Keratinocyte (primary cell): Measurements from ENCODE around the gene VNN1.

Experiments used
- EZH2 ChIP-seq: IDR thresholded peaks from one replicate; pipeline ENCODE4 v1.6.1; 2012; ENCODE audit warnings: inconsistent platforms, mild to moderate bottlenecking, low read length, moderate library complexity
- TF ChIP-seq, protein P1 (sequence below), 3 experiments: IDR thresholded peaks in 1 of 3; conservative IDR thresholded peaks in 1 of 3; optimal IDR thresholded peaks in 1 of 3; 2 replicates in 2 of 3; 3 replicates in 1 of 3; pipeline versions ENCODE3 to v1.5.1; 2011; ENCODE audit warnings: low read length in 3 of 3, mild to moderate bottlenecking in 3 of 3, moderate library complexity in 2 of 3, control low read depth in 1 of 3, inconsistent platforms in 1 of 3; ENCODE audit not compliant: insufficient read depth in 2 of 3; ENCODE audit errors: extremely low read depth in 1 of 3

DNA sequence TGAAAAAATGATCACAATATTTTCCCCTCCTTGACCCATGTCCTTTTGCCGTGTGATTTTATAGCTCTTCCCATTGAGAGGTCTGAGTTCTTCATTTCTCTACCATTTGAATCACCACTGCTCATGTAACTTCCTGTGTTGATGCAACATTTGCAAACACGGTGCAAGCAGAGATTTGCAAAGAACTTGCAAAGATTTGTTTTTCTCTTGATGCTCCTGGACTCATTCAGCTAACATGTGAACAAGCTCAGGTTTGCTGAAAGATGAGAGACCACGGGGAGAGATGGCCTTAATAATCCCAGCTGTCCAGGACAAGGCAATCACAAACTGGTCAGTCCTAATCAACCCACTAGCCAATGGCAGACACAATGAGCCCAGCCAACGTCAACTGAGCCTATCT, 35.3 kb upstream of the VNN1 start:
- TF ChIP-seq, protein P1, sequence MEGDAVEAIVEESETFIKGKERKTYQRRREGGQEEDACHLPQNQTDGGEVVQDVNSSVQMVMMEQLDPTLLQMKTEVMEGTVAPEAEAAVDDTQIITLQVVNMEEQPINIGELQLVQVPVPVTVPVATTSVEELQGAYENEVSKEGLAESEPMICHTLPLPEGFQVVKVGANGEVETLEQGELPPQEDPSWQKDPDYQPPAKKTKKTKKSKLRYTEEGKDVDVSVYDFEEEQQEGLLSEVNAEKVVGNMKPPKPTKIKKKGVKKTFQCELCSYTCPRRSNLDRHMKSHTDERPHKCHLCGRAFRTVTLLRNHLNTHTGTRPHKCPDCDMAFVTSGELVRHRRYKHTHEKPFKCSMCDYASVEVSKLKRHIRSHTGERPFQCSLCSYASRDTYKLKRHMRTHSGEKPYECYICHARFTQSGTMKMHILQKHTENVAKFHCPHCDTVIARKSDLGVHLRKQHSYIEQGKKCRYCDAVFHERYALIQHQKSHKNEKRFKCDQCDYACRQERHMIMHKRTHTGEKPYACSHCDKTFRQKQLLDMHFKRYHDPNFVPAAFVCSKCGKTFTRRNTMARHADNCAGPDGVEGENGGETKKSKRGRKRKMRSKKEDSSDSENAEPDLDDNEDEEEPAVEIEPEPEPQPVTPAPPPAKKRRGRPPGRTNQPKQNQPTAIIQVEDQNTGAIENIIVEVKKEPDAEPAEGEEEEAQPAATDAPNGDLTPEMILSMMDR (optimal IDR thresholded peaks at IDR 0.05 in 1 of 3, IDR thresholded peaks at IDR 0.05 in 1 of 3, conservative IDR thresholded peaks at IDR 0.05 in 1 of 3; ENCODE audit: extremely low read depth in 1 of 3, insufficient read depth in 2 of 3, low read length in 3 of 3), result no peak
- no peak for TF ChIP-seq EZH2
